T-helper 2 cell treated with Interferon-gamma antibody and Interleukin-4, amounts not matched to agents 5 μg/mL and 100 μg/mL, for 36 hours (primary cell): Measurements from ENCODE around the gene ERICH6.

Source experiments
- DNase-seq: peaks from one replicate; pipeline ENCODE4 v3.0.0; 2021; ENCODE audit warnings: low spot score
- H3K27ac Mint-ChIP-seq: one replicate; pipeline ENCODE4 v1.8.0; 2021; ENCODE audit warnings: mild to moderate bottlenecking, mixed read lengths
- H3K27me3 Mint-ChIP-seq: one replicate; pipeline ENCODE4 v1.8.0; 2021; ENCODE audit warnings: low read depth, mixed read lengths
- H3K36me3 Mint-ChIP-seq: one replicate; pipeline ENCODE4 v1.8.0; 2021; ENCODE audit warnings: low read depth, mixed read lengths
- H3K4me1 Mint-ChIP-seq: one replicate; pipeline ENCODE4 v1.8.0; 2021; ENCODE audit warnings: low read depth, mixed read lengths
- H3K4me3 Mint-ChIP-seq: one replicate; pipeline ENCODE4 v1.8.0; 2022; ENCODE audit warnings: mild to moderate bottlenecking, moderate library complexity, mixed read lengths
- H3K9me3 Mint-ChIP-seq: one replicate; pipeline ENCODE4 v1.8.0; 2021; ENCODE audit warnings: mixed read lengths

Gene ERICH6

GRCh38 chr3:150727653-150728502 is 24.2 kb upstream of the ERICH6 start:
- Mint-ChIP-seq H3K9me3 (no peaks in the 10 kb centered on the region), H3K4me1 (peaks cover 25% of the 10 kb centered on the region), H3K27ac (no peak overlapping the region), H3K4me3 (no peak overlapping the region), H3K36me3 (no peaks in the 10 kb centered on the region), H3K27me3 (no peaks in the 10 kb centered on the region)
- DNase-seq, result no peak

GRCh38 chr3:150725548-150725947 is 21.8 kb upstream of the ERICH6 start:
- Mint-ChIP-seq H3K9me3 (no peaks in the 10 kb centered on the region), H3K4me3 (no peak overlapping the region), H3K27ac (no peak overlapping the region), H3K36me3 (no peaks in the 10 kb centered on the region), H3K27me3 (no peaks in the 10 kb centered on the region), H3K4me1 (peaks cover 33% of the 10 kb centered on the region)
- DNase-seq, result no peak

GRCh38 chr3:150723946-150724345 is 20.2 kb upstream of the ERICH6 start:
- H3K27me3 Mint-ChIP-seq, result no peaks in the 10 kb centered on the region
- H3K36me3 Mint-ChIP-seq, result no peaks in the 10 kb centered on the region
- H3K4me1 Mint-ChIP-seq, result peaks cover 39% of the 10 kb centered on the region
- no peak overlapping the region for H3K27ac Mint-ChIP-seq
- no peaks in the 10 kb centered on the region for H3K9me3 Mint-ChIP-seq
- H3K4me3 Mint-ChIP-seq, result no peak overlapping the region
- no peak for DNase-seq

GRCh38 chr3:150722267-150722666 is 18.5 kb upstream of the ERICH6 start:
- no peaks in the 10 kb centered on the region for H3K36me3 Mint-ChIP-seq
- no peaks in the 10 kb centered on the region for H3K9me3 Mint-ChIP-seq
- peaks cover 39% of the 10 kb centered on the region for H3K4me1 Mint-ChIP-seq
- no peak for DNase-seq
- no peak overlapping the region for H3K4me3 Mint-ChIP-seq
- H3K27me3 Mint-ChIP-seq, result no peaks in the 10 kb centered on the region
- no peak overlapping the region for H3K27ac Mint-ChIP-seq

GRCh38 chr3:150721285-150722130 is 17.8 kb upstream of the ERICH6 start:
- Mint-ChIP-seq H3K27ac (no peak overlapping the region), H3K4me3 (no peak overlapping the region), H3K4me1 (peaks cover 36% of the 10 kb centered on the region), H3K9me3 (no peaks in the 10 kb centered on the region), H3K27me3 (no peaks in the 10 kb centered on the region), H3K36me3 (no peaks in the 10 kb centered on the region)
- DNase-seq, result no peak

GRCh38 chr3:150720444-150720843 is 16.7 kb upstream of the ERICH6 start:
- DNase-seq, result no peak
- no peak overlapping the region for H3K4me3 Mint-ChIP-seq
- peaks cover 1% of the 10 kb centered on the region for H3K27me3 Mint-ChIP-seq
- no peaks in the 10 kb centered on the region for H3K36me3 Mint-ChIP-seq
- H3K4me1 Mint-ChIP-seq, result peaks cover 36% of the 10 kb centered on the region
- no peak overlapping the region for H3K27ac Mint-ChIP-seq
- peaks cover under 1% of the 10 kb centered on the region for H3K9me3 Mint-ChIP-seq

- Mint-ChIP-seq H3K36me3 (peaks cover 38% of the 10 kb centered on the region), H3K9me3 (peaks cover 14% of the 10 kb centered on the region), H3K27me3 (peaks cover 13% of the 10 kb centered on the region), H3K4me1 (no peaks in the 10 kb centered on the region), H3K27ac (no peak overlapping the region), H3K4me3 (no peak overlapping the region)
- DNase-seq, result no peak
These were observed 6.4 kb upstream of the ERICH6 start for GRCh38 chr3:150710097-150710496.

GRCh38 chr3:150703299-150703755 is 393 bp downstream of the ERICH6 start:
- peaks cover 15% of the 10 kb centered on the region for H3K4me1 Mint-ChIP-seq
- peak; percentile 41 for DNase-seq

GRCh38 chr3:150699068-150699639 is 4.6 kb downstream of the ERICH6 start:
- no peak for DNase-seq
- Mint-ChIP-seq H3K4me3 (no peak overlapping the region), H3K27ac (no peak overlapping the region), H3K9me3 (peaks cover 5% of the 10 kb centered on the region), H3K4me1 (peaks cover 15% of the 10 kb centered on the region), H3K36me3 (peaks cover 3% of the 10 kb centered on the region), H3K27me3 (peaks cover 22% of the 10 kb centered on the region)

More at GRCh38 chr3:150703299-150703755, 393 bp downstream of the ERICH6 start:
- H3K9me3 Mint-ChIP-seq, result peaks cover 4% of the 10 kb centered on the region
- H3K27ac Mint-ChIP-seq, result peak overlapping the region; percentile 97
- peak overlapping the region; percentile 92 for H3K4me3 Mint-ChIP-seq
- peaks cover 12% of the 10 kb centered on the region for H3K27me3 Mint-ChIP-seq
- peaks cover 9% of the 10 kb centered on the region for H3K36me3 Mint-ChIP-seq

GRCh38 chr3:150697646-150698045 is 6.1 kb downstream of the ERICH6 start:
- H3K4me3 Mint-ChIP-seq, result no peak overlapping the region
- H3K4me1 Mint-ChIP-seq, result peaks cover 9% of the 10 kb centered on the region
- H3K36me3 Mint-ChIP-seq, result peaks cover 8% of the 10 kb centered on the region
- H3K27me3 Mint-ChIP-seq, result peaks cover 22% of the 10 kb centered on the region
- peaks cover 10% of the 10 kb centered on the region for H3K9me3 Mint-ChIP-seq
- no peak for DNase-seq
- H3K27ac Mint-ChIP-seq, result no peak overlapping the region

- peaks cover 8% of the 10 kb centered on the region for H3K36me3 Mint-ChIP-seq
- H3K4me3 Mint-ChIP-seq, result no peak overlapping the region
- peaks cover 2% of the 10 kb centered on the region for H3K4me1 Mint-ChIP-seq
- DNase-seq, result no peak
- H3K9me3 Mint-ChIP-seq, result peaks cover 24% of the 10 kb centered on the region
- H3K27ac Mint-ChIP-seq, result no peak overlapping the region
- peaks cover 10% of the 10 kb centered on the region for H3K27me3 Mint-ChIP-seq
These were observed 12.2 kb downstream of the ERICH6 start for GRCh38 chr3:150691414-150692040.

GRCh38 chr3:150687613-150688012 is 16.1 kb downstream of the ERICH6 start:
- Mint-ChIP-seq H3K4me3 (no peak overlapping the region), H3K36me3 (peaks cover under 1% of the 10 kb centered on the region), H3K9me3 (peaks cover 14% of the 10 kb centered on the region), H3K27ac (no peak overlapping the region), H3K4me1 (peaks cover 4% of the 10 kb centered on the region), H3K27me3 (peaks cover 7% of the 10 kb centered on the region)
- no peak for DNase-seq

- Mint-ChIP-seq H3K4me1 (peaks cover 25% of the 10 kb centered on the region), H3K27me3 (peaks cover 5% of the 10 kb centered on the region), H3K36me3 (peaks cover 2% of the 10 kb centered on the region), H3K27ac (no peak overlapping the region), H3K9me3 (no peaks in the 10 kb centered on the region), H3K4me3 (no peak overlapping the region)
- no peak for DNase-seq
These were observed 20.9 kb downstream of the ERICH6 start for GRCh38 chr3:150682824-150683223.
